ENCODE data around the gene PRKCH.

DNA sequence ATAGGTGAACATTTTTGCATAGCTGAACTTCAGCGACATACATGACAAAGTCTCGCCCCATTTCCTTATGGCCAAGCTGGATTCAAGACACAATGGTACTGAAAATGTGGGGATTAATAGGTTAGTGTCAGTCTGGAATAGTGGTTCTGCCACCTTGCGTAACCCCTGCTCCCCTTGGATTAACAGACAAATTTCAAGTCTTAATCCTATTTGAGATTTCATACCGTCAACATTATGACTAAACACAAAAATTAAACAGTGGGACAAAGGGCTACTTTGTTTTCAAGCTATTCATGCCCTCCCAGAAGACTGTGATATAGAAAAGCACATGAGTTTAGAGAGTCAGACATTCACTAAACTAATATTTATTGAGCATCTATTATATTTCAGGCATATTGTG lies 235.1 kb downstream of the PRKCH start:
- TF ChIP-seq POLR2AphosphoS5 (IDR thresholded peaks at IDR 0.05; ENCODE audit: insufficient read depth in 1 of 2, low read depth in 1 of 2) (no peak), POLR2A (IDR thresholded peaks at IDR 0.05) (no peak)
- TF ChIP-seq, protein P1, sequence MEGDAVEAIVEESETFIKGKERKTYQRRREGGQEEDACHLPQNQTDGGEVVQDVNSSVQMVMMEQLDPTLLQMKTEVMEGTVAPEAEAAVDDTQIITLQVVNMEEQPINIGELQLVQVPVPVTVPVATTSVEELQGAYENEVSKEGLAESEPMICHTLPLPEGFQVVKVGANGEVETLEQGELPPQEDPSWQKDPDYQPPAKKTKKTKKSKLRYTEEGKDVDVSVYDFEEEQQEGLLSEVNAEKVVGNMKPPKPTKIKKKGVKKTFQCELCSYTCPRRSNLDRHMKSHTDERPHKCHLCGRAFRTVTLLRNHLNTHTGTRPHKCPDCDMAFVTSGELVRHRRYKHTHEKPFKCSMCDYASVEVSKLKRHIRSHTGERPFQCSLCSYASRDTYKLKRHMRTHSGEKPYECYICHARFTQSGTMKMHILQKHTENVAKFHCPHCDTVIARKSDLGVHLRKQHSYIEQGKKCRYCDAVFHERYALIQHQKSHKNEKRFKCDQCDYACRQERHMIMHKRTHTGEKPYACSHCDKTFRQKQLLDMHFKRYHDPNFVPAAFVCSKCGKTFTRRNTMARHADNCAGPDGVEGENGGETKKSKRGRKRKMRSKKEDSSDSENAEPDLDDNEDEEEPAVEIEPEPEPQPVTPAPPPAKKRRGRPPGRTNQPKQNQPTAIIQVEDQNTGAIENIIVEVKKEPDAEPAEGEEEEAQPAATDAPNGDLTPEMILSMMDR (IDR thresholded peaks at IDR 0.05) = no peak
